Peyer's patch (tissue), 4 donors: ENCODE data around the gene RFPL1.
"Not testable (repeated sequence)": the region's sequence is repeated elsewhere in the genome, so short reads cannot be mapped to it uniquely, and the experiment has no call there.

Experiments
- CTCF ChIP-seq, 6 experiments: fragments of 450-650 bp in 4 of 6; fragments of 200-600 bp in 2 of 6; sonication (generic) in 1 of 6; IDR thresholded peaks; one replicate each; pipeline ENCODE4 v1.5.1; 2017 to 2019; ENCODE audit warnings: antibody characterized with exemption in 6 of 6, mild to moderate bottlenecking in 3 of 6, moderate library complexity in 1 of 6
- POLR2A ChIP-seq, 2 donors: fragments of 450-650 bp; IDR thresholded peaks; one replicate each; pipeline ENCODE4 v1.5.1; 2017; ENCODE audit warnings: antibody characterized with exemption in 2 of 2, mild to moderate bottlenecking in 2 of 2, moderate library complexity in 2 of 2

DNA sequence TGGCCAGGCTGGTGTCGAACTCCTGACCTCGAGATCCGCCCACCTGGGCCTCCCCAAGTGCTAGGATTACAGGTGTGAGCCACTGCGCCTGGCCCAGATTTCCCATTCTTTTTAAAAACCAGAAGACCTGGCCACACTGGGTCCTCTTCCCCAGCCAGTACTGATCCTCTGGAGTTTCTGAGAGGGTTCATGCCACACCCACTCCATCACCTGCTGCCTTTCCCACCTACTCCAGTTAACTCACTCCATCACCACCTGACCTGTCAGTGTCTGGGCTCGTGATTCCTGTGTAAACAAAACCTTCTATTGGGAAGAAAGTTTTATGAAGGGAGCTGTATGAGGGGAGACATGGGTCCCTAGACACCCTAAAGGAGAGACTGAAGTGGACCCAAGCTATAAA lies 19.7 kb upstream of the RFPL1 start:
- TF ChIP-seq CTCF, POLR2A (IDR thresholded peaks at IDR 0.05): not testable (repeated sequence)
